HG02571 (cell line): Measurements from ENCODE around the gene SLC12A7.
"Not testable (repeated sequence)": the region's sequence is repeated elsewhere in the genome, so short reads cannot be mapped to it uniquely, and the experiment has no call there.

ENCODE experiments used
- ATAC-seq: cut with Tn5 transposase; IDR thresholded peaks from one replicate; pipeline ENCODE4 v1.9.1; 2021; ENCODE audit warnings: mild to moderate bottlenecking, moderate library complexity; ENCODE audit not compliant: unreplicated experiment

The SLC12A7 gene

DNA sequence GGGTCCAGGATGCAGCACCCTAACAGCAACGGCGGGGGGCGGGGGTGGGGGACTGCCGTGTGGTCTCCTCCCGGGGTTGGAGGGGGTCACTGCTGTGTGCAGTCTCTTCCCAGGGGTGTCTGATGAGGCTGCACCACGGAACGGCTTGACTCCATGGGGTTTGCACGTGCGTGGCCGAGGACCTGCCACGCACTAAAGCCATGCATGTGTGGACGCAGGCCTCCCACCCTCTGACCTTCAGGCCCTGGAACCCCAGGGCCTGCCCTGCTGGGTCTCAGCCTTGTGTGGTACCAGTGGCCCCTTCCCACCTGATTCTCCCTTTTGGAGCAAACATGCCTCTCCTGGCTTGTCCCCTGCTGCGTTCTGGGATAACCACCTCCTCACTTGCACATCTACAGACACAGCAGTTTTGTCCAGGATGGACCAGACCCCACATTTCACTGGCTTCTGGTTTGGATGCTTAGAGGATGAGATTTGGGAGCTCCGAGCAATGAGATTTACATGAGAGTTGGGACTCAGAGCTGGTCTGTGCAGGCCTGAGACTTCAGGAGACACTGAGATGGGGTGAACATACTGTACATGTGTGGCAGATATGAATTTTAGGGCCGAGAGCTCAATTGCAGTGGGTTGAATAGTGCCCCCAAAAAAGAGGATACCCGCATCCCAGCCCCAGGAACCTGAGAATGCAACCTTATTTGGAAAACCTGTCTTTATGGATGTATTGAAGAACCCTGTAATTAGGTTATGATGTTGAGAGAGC lies 45.8 kb downstream of the SLC12A7 start:
- no peak for ATAC-seq

DNA sequence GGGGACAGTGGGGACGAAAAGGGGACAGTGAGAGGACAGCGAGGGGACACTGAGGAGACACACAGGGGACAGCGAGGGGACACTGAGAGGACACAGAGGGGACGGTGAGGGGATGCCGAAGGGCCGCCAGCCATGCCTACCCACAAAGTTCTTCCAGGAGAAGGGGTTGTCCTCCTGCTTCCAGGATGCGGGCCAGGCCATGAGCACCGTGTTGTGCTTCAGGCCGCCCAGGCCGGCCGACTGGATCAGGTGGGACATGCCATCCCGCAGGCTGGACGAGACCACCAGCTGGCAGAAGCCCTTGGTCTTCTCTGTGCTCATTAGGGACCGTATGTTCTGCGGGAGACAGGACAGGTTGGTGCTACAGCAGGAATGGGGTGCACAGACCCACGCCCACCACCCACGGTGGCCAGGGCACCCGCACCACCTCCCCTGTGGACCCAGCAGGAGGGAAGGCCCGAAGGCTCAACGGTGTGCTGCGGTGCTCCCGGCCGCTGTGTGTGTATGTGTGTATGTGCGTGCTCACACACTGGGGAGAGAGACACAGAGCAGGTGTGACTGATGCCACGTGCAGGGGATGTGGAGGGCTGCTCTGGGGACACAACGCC lies 46.6 kb downstream of the SLC12A7 start:
- ATAC-seq: no peak

DNA sequence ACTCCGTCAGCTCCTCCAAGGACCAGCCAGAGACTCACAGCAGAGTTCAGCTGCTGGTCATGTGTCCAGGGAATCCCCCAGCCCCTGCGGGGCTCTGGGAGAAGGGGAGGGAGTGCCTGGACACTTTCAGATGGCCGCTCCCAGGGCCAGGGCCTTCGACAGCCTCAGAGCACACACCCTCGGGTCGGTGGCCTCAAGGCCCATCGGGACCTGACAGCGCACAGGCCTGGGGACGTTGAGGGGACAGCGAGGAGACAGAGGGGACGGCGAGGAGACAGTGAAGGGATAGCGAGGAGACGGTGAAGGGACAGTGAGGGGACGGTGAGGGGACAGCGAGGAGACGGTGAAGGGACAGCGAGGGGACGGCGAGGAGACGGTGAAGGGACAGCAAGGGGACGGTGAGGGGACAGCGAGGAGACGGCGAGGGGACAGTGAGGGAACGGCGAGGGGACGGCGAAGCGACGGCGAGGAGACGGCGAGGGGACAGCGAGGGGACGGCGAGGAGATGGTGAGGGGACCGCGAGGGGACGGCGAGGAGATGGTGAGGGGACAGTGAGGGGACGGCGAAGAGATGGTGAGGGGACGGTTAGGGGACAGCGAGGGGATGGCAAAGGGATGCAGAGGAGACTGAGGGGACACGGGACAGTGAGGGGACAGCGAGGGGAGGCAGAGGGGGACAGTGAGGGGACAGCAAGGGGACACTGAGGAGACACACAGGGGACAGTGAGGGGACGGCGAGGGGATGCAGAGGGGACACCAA lies 47.3 kb downstream of the SLC12A7 start:
- ATAC-seq: no peak

DNA sequence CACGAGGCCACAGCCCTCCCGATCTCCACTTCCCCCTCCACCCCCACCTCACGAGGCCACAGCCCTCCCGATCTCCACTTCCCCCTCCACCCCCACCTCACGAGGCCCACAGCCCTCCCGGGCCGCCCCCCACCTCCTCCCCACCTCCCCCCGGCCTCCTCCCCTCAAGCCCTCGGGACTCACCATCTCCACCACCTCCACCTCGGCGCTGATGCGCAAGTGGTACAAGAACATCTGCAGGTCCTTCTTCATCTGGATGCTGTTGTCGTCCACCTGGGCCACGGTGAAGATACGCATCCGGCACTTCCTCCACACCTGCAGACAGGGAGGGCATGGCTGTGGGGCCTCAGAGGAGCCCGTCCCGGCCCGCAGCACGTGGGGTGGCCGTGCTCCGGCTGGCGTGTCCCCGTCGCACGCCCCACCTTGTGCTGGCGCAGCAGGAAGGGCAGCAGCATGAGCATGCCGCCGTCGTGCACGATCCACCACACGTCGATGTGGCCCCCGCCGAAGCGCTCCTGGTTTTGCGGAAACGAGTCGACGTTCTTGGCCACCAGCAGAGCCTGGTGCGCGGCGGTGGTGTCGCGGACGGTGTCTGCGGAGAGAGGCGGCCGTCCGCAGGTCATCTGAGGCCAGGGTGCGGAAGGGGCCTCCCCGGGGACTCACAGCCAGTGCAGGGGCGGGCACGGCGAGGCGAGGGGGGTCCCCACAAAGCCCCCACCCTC lies 48.0 kb downstream of the SLC12A7 start:
- ATAC-seq: no peak

DNA sequence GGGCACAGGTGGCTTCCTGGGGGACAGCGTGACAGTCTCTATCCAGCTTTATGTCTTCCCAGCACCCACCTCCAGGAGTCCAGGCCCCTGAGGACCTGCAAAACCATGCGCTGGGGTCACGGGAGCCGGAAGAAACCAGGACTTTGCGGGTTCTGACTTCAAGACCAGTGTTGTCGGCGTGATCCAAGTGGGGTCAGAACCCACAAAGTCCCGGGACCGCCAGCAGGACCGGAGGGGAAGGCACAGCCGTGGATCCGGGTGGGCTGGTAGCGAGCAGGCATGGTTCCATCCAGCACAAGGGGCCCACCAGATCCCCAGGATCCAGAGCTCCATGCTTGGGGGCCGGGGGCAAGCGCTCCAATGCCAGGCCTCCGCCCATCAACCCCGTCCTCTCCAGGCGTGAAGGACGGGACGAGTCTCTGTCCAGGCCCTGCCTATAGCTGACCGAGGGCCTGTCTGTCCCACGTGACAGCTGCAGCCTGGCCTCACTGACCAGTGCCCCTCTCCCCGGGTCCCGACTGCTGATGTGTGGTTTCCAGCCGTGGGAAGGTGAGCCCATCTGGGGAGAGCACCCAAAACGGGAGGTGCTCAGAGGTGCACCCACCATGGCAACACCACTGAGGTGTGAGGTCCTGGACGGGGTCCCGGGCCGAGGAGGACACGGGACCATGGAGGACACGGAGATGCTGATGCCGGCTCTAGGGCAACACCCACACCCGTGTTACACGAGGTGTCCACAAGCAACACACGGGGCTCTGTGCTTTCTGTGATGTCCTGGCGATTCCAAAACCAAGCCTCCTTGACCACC lies 48.9 kb downstream of the SLC12A7 start:
- ATAC-seq: no peak

DNA sequence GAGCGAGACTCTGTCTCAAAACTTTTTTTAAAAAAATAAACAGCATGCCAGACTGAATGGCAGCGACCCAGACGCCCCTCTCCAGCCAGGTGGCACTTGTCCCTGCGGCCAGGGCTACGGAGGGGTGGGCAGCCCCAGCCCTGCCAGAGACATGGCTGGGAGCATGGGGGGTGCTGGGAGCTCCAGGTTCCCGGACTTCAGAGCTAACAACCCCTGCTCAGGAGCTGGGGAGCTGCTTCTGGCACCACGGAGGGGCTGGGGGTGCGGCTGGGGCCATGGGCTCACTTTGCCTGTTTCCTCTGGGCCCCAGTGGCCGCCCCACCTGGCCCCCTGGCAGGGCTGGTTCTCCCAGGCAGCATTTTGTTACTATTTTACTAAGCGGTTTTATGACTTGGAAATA lies 49.9 kb downstream of the SLC12A7 start:
- no peak for ATAC-seq

DNA sequence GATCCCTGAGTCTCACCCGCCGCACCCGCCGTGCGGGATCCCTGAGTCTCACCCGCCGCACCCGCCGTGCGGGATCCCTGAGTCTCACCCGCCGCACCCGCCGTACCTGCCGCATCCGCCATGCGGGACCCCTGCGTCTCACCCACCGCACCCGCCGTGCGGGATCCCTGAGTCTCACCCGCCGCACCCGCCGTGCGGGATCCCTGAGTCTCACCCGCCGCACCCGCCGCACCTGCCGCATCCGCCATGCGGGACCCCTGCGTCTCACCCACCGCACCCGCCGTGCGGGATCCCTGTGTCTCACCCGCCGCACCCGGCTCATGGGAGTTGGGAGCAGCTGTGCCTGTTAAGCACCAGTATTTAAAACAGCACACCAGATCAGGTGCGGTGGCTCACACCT lies 50.6 kb downstream of the SLC12A7 start:
- not testable (repeated sequence) for ATAC-seq

DNA sequence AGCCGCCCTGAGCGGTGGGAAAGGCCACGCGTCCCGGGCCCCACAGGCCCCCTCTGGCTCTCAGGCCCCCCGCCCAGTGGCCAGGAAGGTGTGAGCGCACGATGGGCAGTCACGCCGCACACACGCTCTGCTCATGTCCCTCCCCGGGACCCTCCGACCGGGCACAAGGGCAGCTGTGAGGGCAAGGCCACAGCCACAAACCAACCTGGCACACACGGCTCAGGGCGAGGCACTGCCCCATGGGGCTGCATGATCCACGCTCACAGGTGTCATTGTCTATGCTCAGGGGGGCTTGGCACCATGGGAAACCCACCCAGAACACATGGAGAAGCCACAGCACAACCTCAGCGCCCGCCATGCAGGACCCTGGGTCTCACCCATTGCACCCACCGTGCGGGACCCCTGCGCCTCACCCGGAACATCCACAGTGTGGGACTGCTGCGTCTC lies 51.3 kb downstream of the SLC12A7 start:
- ATAC-seq: no peak

DNA sequence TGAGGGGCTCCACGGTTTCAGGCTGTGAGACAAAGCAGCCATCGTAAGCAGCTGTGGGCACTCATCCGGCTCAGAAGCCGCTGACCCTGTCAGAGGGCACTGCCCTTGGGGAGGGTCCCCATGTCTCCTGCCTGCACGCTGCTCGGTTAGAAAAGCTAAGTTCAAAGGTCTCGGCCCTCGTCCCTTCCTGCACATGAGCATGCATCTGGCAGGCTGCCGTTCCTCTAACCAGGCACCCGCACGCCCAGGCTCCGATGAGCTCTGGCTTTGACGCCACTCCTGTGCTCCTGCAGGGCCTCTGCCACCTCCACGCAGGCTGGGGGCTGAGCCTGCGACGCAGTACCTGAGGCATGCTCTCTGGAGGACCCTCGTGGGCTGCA lies 52.0 kb downstream of the SLC12A7 start:
- ATAC-seq: no peak

DNA sequence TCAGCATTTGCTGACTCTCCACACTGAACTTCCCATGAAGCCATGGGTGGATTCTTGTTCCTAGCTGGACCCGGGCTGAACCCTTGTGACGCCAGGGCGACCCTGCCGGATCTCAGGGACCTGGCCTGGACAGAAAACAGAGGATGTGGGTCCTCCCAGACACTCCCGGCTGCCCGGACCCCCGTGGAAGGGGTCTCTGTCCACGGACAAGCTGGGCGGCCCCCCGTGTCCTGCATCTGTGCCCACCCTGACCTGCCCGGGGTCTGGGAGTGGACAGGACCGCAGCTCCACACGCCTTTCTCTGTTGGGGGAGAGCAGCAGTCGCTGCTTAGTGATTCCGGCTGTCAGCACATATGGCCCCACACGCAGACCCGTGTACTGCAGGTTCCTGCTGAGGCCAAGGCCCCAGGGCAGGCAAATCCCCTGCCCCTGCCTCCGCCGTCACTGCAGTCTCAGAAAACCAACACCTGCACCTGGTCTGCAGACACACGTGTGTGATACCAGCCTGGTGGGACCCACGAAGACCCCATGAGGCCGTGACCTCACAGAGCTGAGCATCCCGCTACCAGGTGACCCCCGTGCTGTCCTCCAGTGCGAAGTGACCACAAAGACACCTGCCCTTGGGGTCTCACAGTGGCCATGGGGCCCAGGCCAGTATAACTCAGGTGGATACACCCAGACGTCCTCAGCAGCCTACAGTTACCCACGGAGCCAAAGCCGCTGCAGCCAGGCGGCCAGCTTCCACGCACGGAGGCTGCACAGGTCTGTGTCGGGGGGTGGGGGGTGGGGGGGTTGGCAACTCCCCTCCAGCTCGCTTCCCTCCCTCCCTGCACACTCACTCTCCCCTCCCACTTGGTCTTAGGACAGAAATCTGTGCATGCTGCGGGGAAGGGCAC lies 52.6 kb downstream of the SLC12A7 start:
- ATAC-seq: no peak

DNA sequence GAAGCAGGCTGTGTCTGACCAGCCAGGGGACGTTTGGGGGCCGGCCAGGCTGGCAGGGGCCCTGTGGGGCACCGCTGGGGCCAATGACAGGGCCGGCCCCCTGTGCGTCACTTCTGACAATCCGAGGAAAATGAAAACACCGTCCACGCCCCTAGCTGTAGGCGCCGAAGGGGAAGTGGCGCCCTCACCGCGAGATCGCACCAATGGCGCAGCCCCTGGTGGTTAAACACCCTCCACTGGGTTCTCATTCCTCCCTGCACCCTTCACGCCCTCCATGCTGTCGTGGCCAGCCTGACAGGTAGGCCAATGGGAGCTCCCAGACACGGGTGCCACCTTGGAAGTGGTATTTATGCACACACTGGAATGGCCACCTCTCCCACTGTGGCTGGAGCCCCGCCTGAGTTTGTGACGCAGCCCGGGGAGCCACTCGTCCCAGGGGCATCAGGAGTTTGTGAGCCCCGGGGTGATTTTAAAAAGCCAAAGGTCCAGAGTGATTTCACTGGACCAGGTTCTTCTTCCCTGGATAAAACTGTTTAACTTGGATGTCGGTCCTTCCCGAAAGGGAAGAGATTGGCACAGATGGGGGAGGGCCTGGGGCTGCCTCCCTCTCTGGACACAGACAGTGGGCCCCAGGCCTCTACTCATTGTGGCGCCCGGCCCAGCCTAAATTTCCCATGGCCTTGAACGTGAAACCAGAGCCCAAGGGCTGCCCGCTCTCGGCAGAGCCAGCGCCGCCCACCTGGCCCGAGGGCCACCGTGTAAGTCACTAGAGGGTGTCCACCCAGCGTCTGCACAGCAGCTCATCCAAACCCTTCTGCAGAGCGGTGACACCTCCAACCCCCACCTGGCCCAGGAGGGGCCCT lies 53.5 kb downstream of the SLC12A7 start:
- ATAC-seq: no peak

DNA sequence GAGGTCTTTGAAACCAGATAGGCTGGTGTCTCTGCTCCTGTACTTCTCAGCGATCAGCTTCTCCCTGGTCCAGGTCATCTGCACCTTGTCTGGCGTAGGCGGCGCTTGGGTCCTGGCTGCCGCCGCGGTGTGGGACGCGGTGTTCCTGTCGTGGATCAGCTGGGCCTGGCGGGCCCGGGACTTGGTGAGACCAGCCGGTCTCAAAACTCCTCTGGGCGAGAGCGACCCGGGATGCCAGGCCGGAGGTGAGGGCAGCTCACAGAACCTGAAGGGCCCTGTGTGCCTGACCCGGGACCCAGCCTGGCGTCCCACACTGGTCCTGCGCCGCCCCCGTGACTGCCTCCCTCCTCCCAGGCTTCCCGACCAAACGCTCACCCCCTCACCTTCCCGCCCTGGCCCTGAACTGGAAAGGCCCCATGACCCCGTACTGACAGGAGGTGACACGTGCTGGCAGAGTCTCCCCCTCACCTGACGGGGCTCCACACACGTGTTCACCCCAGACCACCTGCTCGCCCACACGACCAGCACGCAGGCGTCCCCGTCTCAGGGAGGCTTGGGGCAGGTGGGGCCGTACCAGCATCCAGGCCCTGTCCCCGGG lies 54.3 kb downstream of the SLC12A7 start:
- no peak for ATAC-seq

DNA sequence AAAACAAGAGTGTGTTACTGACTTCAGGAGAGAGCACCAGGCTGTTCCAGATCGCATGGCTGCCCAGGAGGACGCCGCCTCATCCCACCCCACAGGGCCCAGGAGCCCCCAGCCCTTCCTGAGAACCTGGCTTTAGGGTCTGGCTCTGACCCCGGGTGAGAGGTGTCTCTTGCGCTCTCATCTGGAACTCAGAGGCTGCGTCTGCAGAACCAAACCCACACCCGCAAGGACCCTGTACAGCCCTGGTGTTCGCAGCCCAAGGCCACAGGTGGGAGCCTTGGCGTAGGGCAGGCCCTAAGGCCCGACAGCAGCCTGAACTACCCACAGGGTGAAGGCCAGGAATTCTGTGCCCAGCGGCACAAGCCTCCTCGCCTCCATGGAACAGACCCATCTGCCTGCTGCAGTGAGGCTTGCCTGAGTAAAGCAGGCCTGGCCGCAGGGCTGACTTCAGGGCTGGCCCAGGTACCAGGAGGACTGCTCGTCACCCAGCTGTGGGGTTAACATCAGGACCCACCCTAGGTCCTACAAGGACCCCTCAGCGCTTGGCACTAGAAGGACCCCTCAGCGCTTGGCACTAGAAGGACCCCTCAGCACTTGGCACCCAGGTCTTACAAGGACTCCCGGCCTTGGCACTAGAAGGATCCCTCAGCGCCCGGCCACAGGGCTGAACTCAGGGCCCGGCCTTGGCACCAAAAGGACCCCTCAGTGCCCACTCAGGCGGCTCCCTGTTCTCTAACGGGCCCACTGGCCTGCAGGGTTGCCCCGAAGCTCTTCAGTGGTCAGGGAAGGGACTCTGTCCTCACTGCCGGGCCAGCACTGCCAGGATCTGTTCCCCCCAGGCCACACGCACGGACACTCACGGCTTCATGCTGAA lies 55.0 kb downstream of the SLC12A7 start:
- no peak for ATAC-seq

DNA sequence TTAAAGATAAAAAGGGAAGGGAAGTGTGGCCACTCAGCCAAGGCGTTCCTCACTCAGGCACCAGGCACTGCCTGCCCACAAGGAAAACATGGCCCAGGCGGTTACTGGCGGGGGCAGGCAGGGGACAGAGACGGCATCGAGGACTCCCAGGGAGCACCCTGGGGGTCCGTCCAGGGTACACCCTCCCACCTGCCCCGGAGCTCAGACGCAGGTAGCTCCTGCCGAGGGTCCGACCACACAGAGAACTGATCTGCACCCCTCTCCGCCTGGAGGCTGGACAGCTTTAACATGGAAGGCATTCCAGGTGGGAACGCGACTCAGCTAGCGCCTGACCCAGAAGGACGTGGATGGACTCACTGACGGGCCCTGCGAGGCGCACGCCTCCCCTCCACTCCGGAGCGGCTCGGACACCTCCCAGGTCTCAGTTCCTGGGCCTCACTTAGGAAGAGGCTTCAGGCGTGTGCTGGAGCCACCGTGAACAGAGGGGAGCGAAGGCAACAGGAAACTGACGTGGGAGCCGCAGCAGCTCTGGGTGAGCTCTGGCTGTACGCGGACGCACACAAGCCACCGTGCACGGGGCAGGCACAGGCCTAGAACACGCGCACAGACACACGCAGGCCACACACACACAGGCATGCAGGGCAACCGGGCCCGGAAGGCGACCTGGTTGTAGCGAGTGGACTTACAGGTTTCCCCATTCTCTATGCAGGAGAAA lies 55.8 kb downstream of the SLC12A7 start:
- ATAC-seq: no peak

DNA sequence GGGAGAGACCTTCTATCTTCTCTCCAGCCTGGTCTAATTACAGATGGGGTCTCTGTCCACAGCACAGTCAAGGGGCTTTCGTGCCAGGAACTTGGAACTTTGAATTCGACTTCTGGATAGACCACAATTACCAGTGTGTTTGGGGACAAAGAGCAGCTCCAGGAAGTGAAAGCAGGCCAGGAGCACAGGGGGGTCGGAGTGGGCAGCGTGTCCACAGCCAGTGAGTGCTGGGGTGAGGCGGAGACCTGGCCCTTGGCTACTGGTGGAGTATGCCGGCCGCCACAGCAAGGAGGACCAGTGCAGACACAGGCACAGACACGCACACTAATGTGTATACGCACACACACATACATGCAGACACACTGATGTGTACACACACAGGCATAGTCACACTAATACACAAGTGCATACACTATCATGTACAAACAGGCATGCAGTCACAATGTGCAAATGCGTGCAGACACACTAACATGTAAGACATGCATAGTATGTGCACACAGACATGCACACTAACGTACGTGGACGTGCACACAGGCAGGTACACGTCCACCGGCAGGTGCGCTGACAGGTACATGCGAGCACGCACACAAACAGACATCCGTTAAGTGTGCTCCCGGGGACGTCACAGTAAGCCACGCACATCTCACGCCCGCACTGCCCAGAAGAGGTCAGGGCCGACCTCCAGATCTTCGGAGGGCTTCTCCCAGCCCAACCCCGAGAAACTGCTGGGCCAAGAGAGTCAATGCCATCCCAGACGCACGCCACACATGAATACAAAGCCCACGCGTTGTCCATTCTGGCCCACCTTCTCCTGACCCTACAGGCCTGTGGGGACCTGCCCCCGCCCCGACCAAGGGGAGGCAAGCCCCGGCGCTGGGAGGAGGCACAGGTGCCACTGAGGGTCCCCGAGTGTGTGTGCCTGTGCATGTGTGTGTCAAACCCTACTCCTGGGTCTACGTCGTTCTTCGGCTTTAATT lies 56.8 kb downstream of the SLC12A7 start:
- ATAC-seq: no peak
